ENCODE measurements around the gene SKOR2. TPM values are rescaled to one million over a fixed set of nuclear protein-coding genes. Genes with fewer than 3 reads are reported as not detected.

SKOR2 gene
- total and polyA plus RNA-seq, 2 experiments from 2014 or later: 0.10 to 0.42 TPM

- Mint-ChIP-seq H3K27me3 (ENCODE audit: insufficient read depth, low read depth, poor library complexity) (no peaks in the 10 kb centered on the region), H3K4me1 (0 out of 3 replicates have a peak, but pooled peaks cover 6% of the 10 kb centered on the region), H3K27ac (no peak overlapping the region), H3K4me3 (no peak overlapping the region), H3K9me3 (no peaks in the 10 kb centered on the region), H3K36me3 (ENCODE audit: low read depth) (no peaks in the 10 kb centered on the region)
- H3F3A ChIP-seq (replicated peaks; ENCODE audit: low read depth): no peaks in the 10 kb centered on the region
- H3K79me2 ChIP-seq (replicated peaks; ENCODE audit: insufficient read depth): no peaks in the 10 kb centered on the region
- no peaks in the 10 kb centered on the region for H3K4me1 ChIP-seq (ENCODE audit: insufficient read depth)
- H3K9me2 ChIP-seq (ENCODE audit: insufficient read depth): no peaks in the 10 kb centered on the region
- no peaks in the 10 kb centered on the region for H3K27me3 ChIP-seq (ENCODE audit: insufficient read depth)
- H3K4me3 ChIP-seq: no peak overlapping the region
- H3K27ac ChIP-seq (ENCODE audit: low read depth): no peak overlapping the region
- H2AFZ ChIP-seq: no peak overlapping the region
- no peaks in the 10 kb centered on the region for H3K36me3 ChIP-seq (ENCODE audit: insufficient read depth)
- no peak for TF ChIP-seq ETS1 (IDR thresholded peaks at IDR 0.05)
- no peak for TF ChIP-seq ZNF114 (CRISPR knock-in tag; IDR thresholded peaks at IDR 0.05)
- TF ChIP-seq EZH2phosphoT487 (IDR thresholded peaks at IDR 0.05; ENCODE audit: unreplicated experiment): no peak
- TF ChIP-seq ZNF462 (CRISPR knock-in tag; IDR thresholded peaks at IDR 0.05): no peak
- no peak for TF ChIP-seq ZNF331 (CRISPR knock-in tag; IDR thresholded peaks at IDR 0.05; ENCODE audit: low read depth)
- TF ChIP-seq POLR2AphosphoS5 (IDR thresholded peaks at IDR 0.05; ENCODE audit: low read depth): no peak
- no peak for TF ChIP-seq JUNB (IDR thresholded peaks at IDR 0.05; ENCODE audit: unreplicated experiment)
- no peak for TF ChIP-seq CREB1 (CRISPR knock-in tag; IDR thresholded peaks at IDR 0.05; ENCODE audit: low read depth)
- no peak for TF ChIP-seq NANOG (IDR thresholded peaks at IDR 0.05; ENCODE audit: borderline replicate concordance)
- no peak for TF ChIP-seq CTCF (conservative IDR thresholded peaks at IDR 0.05; ENCODE audit: low read depth in 2 of 2)
- no peak for TF ChIP-seq STAT1 (IDR thresholded peaks at IDR 0.05; ENCODE audit: unreplicated experiment)
- no peaks in the 10 kb centered on the region for H4K20me1 ChIP-seq (replicated peaks; ENCODE audit: insufficient read depth)
- ATAC-seq (no peak), DNase-seq (ENCODE audit: low spot score) (no peak)
- no peak overlapping the region for H3K4me2 ChIP-seq
These were observed 37.3 kb upstream of the SKOR2 start for GRCh38 chr18:47288741-47289140.
